Vagina (tissue), 2 donors: ENCODE measurements around the gene CCDC85C. TPM values are rescaled to one million over a fixed set of nuclear protein-coding genes. Genes with fewer than 3 reads are reported as not detected.

Source experiments
- DNase-seq, 2 donors: peaks; one replicate each; pipeline ENCODE4 v3.0.0-alpha.2; 2017; ENCODE audit errors: extremely low spot score in 2 of 2
- H3K27ac ChIP-seq: fragments of 200-600 bp; sonication (generic); one replicate; pipeline ENCODE4 v1.5.1; 2019
- H3K27me3 ChIP-seq: fragments of 200-600 bp; sonication (generic); one replicate; pipeline ENCODE4 v1.5.1; 2019
- H3K36me3 ChIP-seq, 2 donors: fragments of 200-600 bp; sonication (generic); one replicate each; pipeline ENCODE4 v1.5.1; 2017 to 2019
- H3K4me1 ChIP-seq: fragments of 200-600 bp; sonication (generic); one replicate; pipeline ENCODE4 v1.5.1; 2019
- H3K4me3 ChIP-seq, 2 donors: fragments of 200-600 bp; sonication (generic); 1 replicate in 1 of 2; 2 replicates in 1 of 2; pipeline ENCODE4 v1.5.1; 2016 to 2019
- H3K9me3 ChIP-seq: fragments of 200-600 bp; sonication (generic); one replicate; pipeline ENCODE4 v1.5.1; 2019
- CTCF ChIP-seq, 3 experiments: fragments of 450-650 bp in 2 of 3; fragments of 200-600 bp in 1 of 3; sonication (generic) in 1 of 3; IDR thresholded peaks; one replicate each; pipeline ENCODE4 v1.5.1; 2017 to 2019; ENCODE audit warnings: antibody characterized with exemption in 3 of 3, mild to moderate bottlenecking in 2 of 3, moderate library complexity in 2 of 3
- POLR2A ChIP-seq, 2 donors: fragments of 450-650 bp; IDR thresholded peaks; one replicate each; pipeline ENCODE4 v1.6.1; 2017; ENCODE audit warnings: antibody characterized with exemption in 2 of 2, mild to moderate bottlenecking in 2 of 2, moderate library complexity in 2 of 2
- POLR2AphosphoS5 ChIP-seq, 2 donors: sonication (generic); formaldehyde crosslinking; IDR thresholded peaks; one replicate each; pipeline ENCODE4 v1.9.0; 2017; ENCODE audit warnings: antibody characterized with exemption in 2 of 2, mild to moderate bottlenecking in 2 of 2, low read depth in 1 of 2; ENCODE audit not compliant: insufficient read depth in 1 of 2
- intact Hi-C: fragments of 100-400 bp; cut with DNase I; formaldehyde crosslinking; loops from one replicate; pipeline ENCODE4 v1.15.1; 2023
- total RNA-seq: library from RNA; depleted of rRNA; stranded (reverse); fragments of >200 nt; gene quantifications from one replicate; pipeline ENCODE4 v1.2.3, GENCODE V29; 2016

Gene CCDC85C
- total RNA-seq, 1 donor from 2014 or later, result 6.9 TPM

GRCh38 chr14:99522934-99523703, 80.9 kb downstream of the CCDC85C start:
- H3K27me3 ChIP-seq, result no peaks in the 10 kb centered on the region
- TF ChIP-seq POLR2A (IDR thresholded peaks at IDR 0.05) (no peak), CTCF (IDR thresholded peaks at IDR 0.05) (no peak), POLR2AphosphoS5 (IDR thresholded peaks at IDR 0.05; ENCODE audit: insufficient read depth in 1 of 2, low read depth in 1 of 2) (no peak)
- peak overlapping the region; percentile 78 for H3K27ac ChIP-seq
- no peaks in the 10 kb centered on the region for H3K9me3 ChIP-seq
- H3K36me3 ChIP-seq, result no peaks in the 10 kb centered on the region
- no peak overlapping the region for H3K4me3 ChIP-seq
- DNase-seq, result no peak
- intact Hi-C loops, result no loop called here
- H3K4me1 ChIP-seq, result peaks cover 48% of the 10 kb centered on the region

GRCh38 chr14:99522457-99522891, 81.5 kb downstream of the CCDC85C start:
- TF ChIP-seq POLR2AphosphoS5 (IDR thresholded peaks at IDR 0.05; ENCODE audit: insufficient read depth in 1 of 2, low read depth in 1 of 2) (no peak), CTCF (IDR thresholded peaks at IDR 0.05) (no peak), POLR2A (IDR thresholded peaks at IDR 0.05) (no peak)
- Histone ChIP-seq H3K27ac (peak overlapping the region; percentile 78), H3K4me1 (peaks cover 48% of the 10 kb centered on the region), H3K9me3 (no peaks in the 10 kb centered on the region), H3K4me3 (no peak overlapping the region), H3K36me3 (no peaks in the 10 kb centered on the region), H3K27me3 (no peaks in the 10 kb centered on the region)
- intact Hi-C loops, result no loop called here
- no peak for DNase-seq

- Histone ChIP-seq H3K27me3 (no peaks in the 10 kb centered on the region), H3K9me3 (no peaks in the 10 kb centered on the region), H3K4me1 (peaks cover 48% of the 10 kb centered on the region), H3K27ac (no peak overlapping the region), H3K4me3 (no peak overlapping the region), H3K36me3 (no peaks in the 10 kb centered on the region)
- no peak for DNase-seq
- TF ChIP-seq CTCF (IDR thresholded peaks at IDR 0.05) (no peak), POLR2A (IDR thresholded peaks at IDR 0.05) (no peak), POLR2AphosphoS5 (IDR thresholded peaks at IDR 0.05; ENCODE audit: insufficient read depth in 1 of 2, low read depth in 1 of 2) (no peak)
- intact Hi-C loops, result no loop called here
Observed at GRCh38 chr14:99522025-99522401, 82.0 kb downstream of the CCDC85C start.

GRCh38 chr14:99521176-99522024, 82.6 kb downstream of the CCDC85C start:
- TF ChIP-seq CTCF (IDR thresholded peaks at IDR 0.05) (no peak), POLR2A (IDR thresholded peaks at IDR 0.05) (no peak), POLR2AphosphoS5 (IDR thresholded peaks at IDR 0.05; ENCODE audit: insufficient read depth in 1 of 2, low read depth in 1 of 2) (no peak)
- no peaks in the 10 kb centered on the region for H3K27me3 ChIP-seq
- no peaks in the 10 kb centered on the region for H3K36me3 ChIP-seq
- DNase-seq, result no peak
- H3K27ac ChIP-seq, result no peak overlapping the region
- no peak overlapping the region for H3K4me3 ChIP-seq
- no peaks in the 10 kb centered on the region for H3K9me3 ChIP-seq
- intact Hi-C loops, result no loop called here
- H3K4me1 ChIP-seq, result peaks cover 48% of the 10 kb centered on the region
